Osteoblast (primary cell): Measurements from ENCODE around the gene TSPAN3. TPM values are rescaled to one million over a fixed set of nuclear protein-coding genes. Genes with fewer than 3 reads are reported as not detected.

Experiments used
- DNase-seq: peaks from one replicate; pipeline ENCODE4 v3.0.0; 2011; ENCODE audit warnings: low spot score, mixed read lengths; ENCODE audit not compliant: insufficient read length; ENCODE audit errors: missing footprints
- H2AFZ ChIP-seq: 2 replicates; pipeline ENCODE4 v1.6.0; 2011; ENCODE audit warnings: mild to moderate bottlenecking, low read length
- H3K27ac ChIP-seq: 2 replicates; pipeline ENCODE4 v1.5.1; 2011; ENCODE audit warnings: mild to moderate bottlenecking, low read depth, low read length, moderate library complexity
- H3K27me3 ChIP-seq: 2 replicates; pipeline ENCODE4 v1.6.0; 2012; ENCODE audit warnings: mild to moderate bottlenecking, control low read depth, inconsistent platforms, low read length, moderate library complexity; ENCODE audit not compliant: insufficient read depth
- H3K36me3 ChIP-seq: 2 replicates; pipeline ENCODE4 v1.5.1; 2011; ENCODE audit warnings: mild to moderate bottlenecking, low read length, control low read depth, moderate library complexity; ENCODE audit not compliant: insufficient read depth
- H3K4me1 ChIP-seq: 2 replicates; pipeline ENCODE4 v1.5.1; 2011; ENCODE audit warnings: mild to moderate bottlenecking, low read length, control low read depth, moderate library complexity; ENCODE audit not compliant: insufficient read depth
- H3K4me2 ChIP-seq: 2 replicates; pipeline ENCODE4 v1.6.0; 2011; ENCODE audit warnings: mild to moderate bottlenecking, low read length; ENCODE audit not compliant: insufficient read depth
- H3K4me3 ChIP-seq: fragments of 200-600 bp; sonication (generic); 3 replicates; pipeline ENCODE4 v1.5.1; 2012; ENCODE audit warnings: mild to moderate bottlenecking, low read length, inconsistent platforms; ENCODE audit not compliant: insufficient read depth
- H3K79me2 ChIP-seq: 2 replicates; pipeline ENCODE4 v1.6.0; 2012; ENCODE audit warnings: mild to moderate bottlenecking, low read length, control low read depth, inconsistent platforms; ENCODE audit not compliant: insufficient read depth
- H3K9me3 ChIP-seq: 2 replicates; pipeline ENCODE4 v1.5.1; 2011; ENCODE audit warnings: low read depth, low read length, control low read depth
- H4K20me1 ChIP-seq: 2 replicates; pipeline ENCODE4 v1.6.0; 2012; ENCODE audit warnings: mild to moderate bottlenecking, low read length, control low read depth; ENCODE audit not compliant: insufficient read depth
- total RNA-seq: library from RNA; depleted of rRNA; stranded (reverse); fragments of >200 nt; gene quantifications from 2 replicates; pipeline ENCODE4 v1.2.3, GENCODE V29; 2012
- TF ChIP-seq, protein P1 (sequence below): IDR thresholded peaks from 2 replicates; pipeline ENCODE4 v1.5.1; 2011; ENCODE audit warnings: mild to moderate bottlenecking, low read depth, low read length, moderate library complexity; ENCODE audit errors: extremely low read depth

Gene TSPAN3
- total RNA-seq, 1 donor = 235 TPM

DNA sequence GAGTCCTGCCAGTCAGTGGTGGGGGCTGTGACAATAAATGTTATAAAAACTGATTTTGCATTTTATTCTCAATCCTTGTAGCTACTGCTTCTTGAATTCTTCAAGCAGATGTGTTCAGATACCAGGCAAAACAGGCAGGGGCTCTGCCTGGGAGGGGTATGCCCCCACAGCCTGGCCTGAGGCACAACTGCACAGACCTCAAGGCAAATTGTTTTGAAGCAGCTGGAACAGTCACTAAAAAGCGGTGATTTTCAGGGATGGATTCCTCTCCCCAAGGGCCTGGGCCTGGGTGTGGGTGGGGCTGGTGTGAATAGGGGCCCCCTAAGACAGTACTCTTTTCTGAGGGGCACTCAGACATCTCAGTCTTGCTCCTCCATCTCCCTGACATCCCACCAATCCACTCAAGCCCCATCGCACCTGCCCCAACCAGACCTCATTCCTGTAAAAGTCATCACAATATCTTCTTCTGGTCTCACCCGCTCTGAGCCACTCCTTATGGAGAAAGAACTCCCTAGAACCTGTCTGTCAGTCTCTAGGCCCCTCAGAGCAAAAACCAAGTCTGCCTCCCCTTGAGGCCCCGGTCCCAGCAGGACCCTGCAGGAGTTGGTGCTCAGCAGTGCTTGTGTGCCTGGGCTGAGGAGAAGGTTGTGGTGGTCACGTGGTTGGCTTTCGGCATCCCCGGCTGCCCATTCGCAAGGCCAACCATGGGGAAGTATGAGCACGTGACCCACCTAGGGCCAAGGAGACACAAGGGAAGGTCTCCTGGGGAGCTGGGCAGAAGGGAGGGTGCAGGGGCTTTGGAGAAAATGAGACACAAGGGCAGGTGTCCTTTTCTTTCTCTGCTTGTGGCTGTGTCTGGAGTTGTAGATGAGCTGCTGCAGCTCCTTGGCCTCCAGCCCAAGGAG is 78.9 kb downstream of the TSPAN3 start:
- TF ChIP-seq, protein P1, sequence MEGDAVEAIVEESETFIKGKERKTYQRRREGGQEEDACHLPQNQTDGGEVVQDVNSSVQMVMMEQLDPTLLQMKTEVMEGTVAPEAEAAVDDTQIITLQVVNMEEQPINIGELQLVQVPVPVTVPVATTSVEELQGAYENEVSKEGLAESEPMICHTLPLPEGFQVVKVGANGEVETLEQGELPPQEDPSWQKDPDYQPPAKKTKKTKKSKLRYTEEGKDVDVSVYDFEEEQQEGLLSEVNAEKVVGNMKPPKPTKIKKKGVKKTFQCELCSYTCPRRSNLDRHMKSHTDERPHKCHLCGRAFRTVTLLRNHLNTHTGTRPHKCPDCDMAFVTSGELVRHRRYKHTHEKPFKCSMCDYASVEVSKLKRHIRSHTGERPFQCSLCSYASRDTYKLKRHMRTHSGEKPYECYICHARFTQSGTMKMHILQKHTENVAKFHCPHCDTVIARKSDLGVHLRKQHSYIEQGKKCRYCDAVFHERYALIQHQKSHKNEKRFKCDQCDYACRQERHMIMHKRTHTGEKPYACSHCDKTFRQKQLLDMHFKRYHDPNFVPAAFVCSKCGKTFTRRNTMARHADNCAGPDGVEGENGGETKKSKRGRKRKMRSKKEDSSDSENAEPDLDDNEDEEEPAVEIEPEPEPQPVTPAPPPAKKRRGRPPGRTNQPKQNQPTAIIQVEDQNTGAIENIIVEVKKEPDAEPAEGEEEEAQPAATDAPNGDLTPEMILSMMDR = no peak
- no peak for DNase-seq

More for the DNA sequence above, 78.9 kb downstream of the TSPAN3 start:
- no peak overlapping the region for H2AFZ ChIP-seq
- H3K9me3 ChIP-seq = no peaks in the 10 kb centered on the region
- H3K79me2 ChIP-seq = no peaks in the 10 kb centered on the region
- no peaks in the 10 kb centered on the region for H4K20me1 ChIP-seq
- no peak overlapping the region for H3K4me3 ChIP-seq
- no peaks in the 10 kb centered on the region for H3K36me3 ChIP-seq
- H3K4me1 ChIP-seq = peaks cover 9% of the 10 kb centered on the region
- no peak overlapping the region for H3K27ac ChIP-seq
- no peaks in the 10 kb centered on the region for H3K27me3 ChIP-seq
- H3K4me2 ChIP-seq = no peak overlapping the region

Other genes with a start within 250 kb of the TSPAN3 start
- gene SCAPER, start 165.8 kb downstream of the TSPAN3 start, total RNA-seq = 8.3 and 10.6 TPM in 2 replicates
- 50.3 and 54.8 TPM in 2 replicates for gene RCN2, start 139.4 kb downstream of the TSPAN3 start, total RNA-seq
- gene PSTPIP1, start 76.0 kb downstream of the TSPAN3 start, total RNA-seq = not detected in 2 replicates